Panc1 (cell line): ENCODE data around the gene RAI14. TPM values are rescaled to one million over a fixed set of nuclear protein-coding genes. Genes with fewer than 3 reads are reported as not detected.

Experiments used
- ATAC-seq: fragments of 200-7000 bp; cut with Tn5 transposase; 2 replicates; pipeline ENCODE4 v1.9.1; 2020; ENCODE audit warnings: mild to moderate bottlenecking, moderate library complexity
- BruUV-seq: library from RNA; stranded (reverse); fragments of 400-500 nt; replicated peaks from 2 replicates; lab custom pipeline; 2021; lab: Mats Ljungman, UMichigan
- CTCF ChIA-PET: fragments of 300-600 bp; sonication (Branson Sonifier 250); formaldehyde crosslinking; loops from one replicate; lab custom pipeline; 2022; ENCODE audit warnings: antibody characterized with exemption; lab: Charles Lee
- POLR2A ChIA-PET: fragments of 300-600 bp; sonication (Branson Sonifier 250); formaldehyde crosslinking; loops from one replicate; lab custom pipeline; 2022; ENCODE audit warnings: antibody characterized with exemption; lab: Charles Lee
- DNase-seq: peaks from one replicate; pipeline ENCODE4 v3.0.0-alpha.2; 2010; ENCODE audit warnings: low read depth, low spot score
- H3K27ac ChIP-seq: 2 replicates; pipeline ENCODE4 v1.5.1; 2011; ENCODE audit warnings: mild to moderate bottlenecking, low read length, inconsistent platforms
- H3K27me3 ChIP-seq: fragments of 200-500 bp; sonication (Bioruptor generic); 2 replicates; pipeline ENCODE4 v1.6.0; 2014; ENCODE audit warnings: low read length, inconsistent platforms; ENCODE audit not compliant: control insufficient read depth, insufficient read depth
- H3K36me3 ChIP-seq: fragments of 200-500 bp; sonication (Bioruptor generic); 2 replicates; pipeline ENCODE4 v1.5.1; 2014; ENCODE audit warnings: inconsistent platforms, mild to moderate bottlenecking, low read length, moderate library complexity; ENCODE audit not compliant: control insufficient read depth, insufficient read depth
- H3K4me1 ChIP-seq: 2 replicates; pipeline ENCODE4 v1.5.1; 2011; ENCODE audit warnings: inconsistent platforms, mild to moderate bottlenecking, low read length, moderate library complexity; ENCODE audit not compliant: control insufficient read depth, insufficient read depth
- H3K4me3 ChIP-seq, 2 experiments: 2 replicates each; pipeline ENCODE4 v1.5.1; 2011 to 2012; ENCODE audit warnings: low read depth in 2 of 2, low read length in 2 of 2, mild to moderate bottlenecking in 2 of 2, inconsistent platforms in 1 of 2, moderate library complexity in 1 of 2
- H3K9me3 ChIP-seq: fragments of 200-500 bp; sonication (Bioruptor generic); 2 replicates; pipeline ENCODE4 v1.5.1; 2014; ENCODE audit warnings: low read depth, mild to moderate bottlenecking, inconsistent platforms, low read length, moderate library complexity; ENCODE audit not compliant: control insufficient read depth, insufficient read depth
- POLR2AphosphoS5 ChIP-seq: IDR thresholded peaks from 2 replicates; pipeline ENCODE4 v1.6.1; 2012; ENCODE audit warnings: mild to moderate bottlenecking, low read depth, low read length, moderate library complexity
- REST ChIP-seq, 2 experiments: IDR thresholded peaks; 2 replicates each; pipeline ENCODE4 v1.6.1; 2011 to 2012; ENCODE audit warnings: low read depth in 2 of 2, control low read depth in 1 of 2, low read length in 1 of 2, mild to moderate bottlenecking in 1 of 2, moderate library complexity in 1 of 2; ENCODE audit not compliant: insufficient read depth in 1 of 2
- SIN3A ChIP-seq: IDR thresholded peaks from 2 replicates; pipeline ENCODE4 v1.6.1; 2012; ENCODE audit warnings: low read depth, mild to moderate bottlenecking, low read length, moderate library complexity, borderline replicate concordance; ENCODE audit not compliant: insufficient read depth
- TCF7L2 ChIP-seq: IDR thresholded peaks from 2 replicates; pipeline ENCODE4 v1.6.1; 2011; ENCODE audit warnings: mild to moderate bottlenecking, low read depth, low read length, inconsistent platforms
- in situ Hi-C: cut with HindIII; loops from 2 replicates; pipeline ENCODE4 v1.10.0; 2016; ENCODE audit warnings: low sequenced_read_pairs, low pct_unique_long_range_greater_than_20kb
- intact Hi-C: fragments of 100-400 bp; cut with micrococcal nuclease; formaldehyde crosslinking; loops from one replicate; pipeline ENCODE4 v1.10.0; 2022; ENCODE audit not compliant: unreplicated experiment
- total RNA-seq: library from RNA; stranded (reverse); gene quantifications from one replicate; pipeline ENCODE4 v1.2.1, GENCODE V29; 2021; ENCODE audit not compliant: unreplicated experiment
- TF ChIP-seq, protein P1 (sequence below): fragments of 450-650 bp; IDR thresholded peaks from 2 replicates; pipeline ENCODE4 v1.5.1; 2017; ENCODE audit warnings: mild to moderate bottlenecking

RAI14 gene
- total RNA-seq, 1 experiment from 2014 or later = 18.5 TPM

DNA sequence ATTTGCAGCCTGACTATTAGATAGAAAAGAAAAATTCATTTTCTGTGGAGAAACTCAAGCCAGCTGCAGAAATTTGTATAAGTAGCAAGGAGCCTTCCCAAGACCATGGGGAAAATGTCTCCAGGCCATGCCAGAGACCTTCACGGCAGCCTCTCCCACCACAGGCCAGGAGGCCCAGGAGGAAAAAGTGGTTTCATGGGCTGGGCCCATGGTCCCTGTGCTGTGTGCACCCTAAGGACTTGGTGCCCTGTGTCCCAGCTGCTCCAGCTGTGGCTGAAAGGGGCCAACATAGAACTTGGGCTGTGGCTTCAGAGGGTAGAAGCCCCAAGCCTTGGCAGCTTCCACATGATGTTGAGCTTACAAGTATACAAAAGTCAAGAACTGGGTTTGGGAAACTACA, 109.5 kb downstream of the RAI14 start:
- Histone ChIP-seq H3K4me1 (no peaks in the 10 kb centered on the region), H3K36me3 (no peaks in the 10 kb centered on the region), H3K4me3 (no peak overlapping the region), H3K9me3 (no peaks in the 10 kb centered on the region), H3K27me3 (no peaks in the 10 kb centered on the region), H3K27ac (no peak overlapping the region)
- TF ChIP-seq SIN3A = no peak
- no peak for TF ChIP-seq TCF7L2
- TF ChIP-seq REST (IDR thresholded peaks at IDR 0.05; ENCODE audit: insufficient read depth in 1 of 2, low read depth in 2 of 2, low read length in 1 of 2) = no peak
- TF ChIP-seq, protein P1, sequence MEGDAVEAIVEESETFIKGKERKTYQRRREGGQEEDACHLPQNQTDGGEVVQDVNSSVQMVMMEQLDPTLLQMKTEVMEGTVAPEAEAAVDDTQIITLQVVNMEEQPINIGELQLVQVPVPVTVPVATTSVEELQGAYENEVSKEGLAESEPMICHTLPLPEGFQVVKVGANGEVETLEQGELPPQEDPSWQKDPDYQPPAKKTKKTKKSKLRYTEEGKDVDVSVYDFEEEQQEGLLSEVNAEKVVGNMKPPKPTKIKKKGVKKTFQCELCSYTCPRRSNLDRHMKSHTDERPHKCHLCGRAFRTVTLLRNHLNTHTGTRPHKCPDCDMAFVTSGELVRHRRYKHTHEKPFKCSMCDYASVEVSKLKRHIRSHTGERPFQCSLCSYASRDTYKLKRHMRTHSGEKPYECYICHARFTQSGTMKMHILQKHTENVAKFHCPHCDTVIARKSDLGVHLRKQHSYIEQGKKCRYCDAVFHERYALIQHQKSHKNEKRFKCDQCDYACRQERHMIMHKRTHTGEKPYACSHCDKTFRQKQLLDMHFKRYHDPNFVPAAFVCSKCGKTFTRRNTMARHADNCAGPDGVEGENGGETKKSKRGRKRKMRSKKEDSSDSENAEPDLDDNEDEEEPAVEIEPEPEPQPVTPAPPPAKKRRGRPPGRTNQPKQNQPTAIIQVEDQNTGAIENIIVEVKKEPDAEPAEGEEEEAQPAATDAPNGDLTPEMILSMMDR = no peak
- TF ChIP-seq POLR2AphosphoS5 = no peak
- ChIA-PET POLR2A (interaction anchor here (0.6 kb wide), 1 partner anchor 58 kb away, joined by 3 read pairs; no protein-coding TSS in a partner anchor), CTCF (no interaction called here)
- intact Hi-C loops (no loop called here), in situ Hi-C loops (no loop called here)
- BruUV-seq = no TSS peak
- no peak for ATAC-seq
- DNase-seq = no peak

- in situ Hi-C loops (no loop called here), intact Hi-C loops (no loop called here)
- ChIA-PET CTCF (no interaction called here), POLR2A (no interaction called here)
- Histone ChIP-seq H3K27ac (no peak overlapping the region), H3K4me3 (no peak overlapping the region), H3K36me3 (no peaks in the 10 kb centered on the region), H3K4me1 (no peaks in the 10 kb centered on the region), H3K9me3 (no peaks in the 10 kb centered on the region), H3K27me3 (no peaks in the 10 kb centered on the region)
- TF ChIP-seq REST (IDR thresholded peaks at IDR 0.05; ENCODE audit: insufficient read depth in 1 of 2, low read depth in 2 of 2, low read length in 1 of 2) (no peak), POLR2AphosphoS5 (no peak), TCF7L2 (no peak), SIN3A (no peak)
- TF ChIP-seq, protein P1 = no peak
- no peak for DNase-seq
- no TSS peak for BruUV-seq
- ATAC-seq = no peak
Measured at GRCh38 chr5:34767180-34767579, 111.1 kb downstream of the RAI14 start.
